ENCODE results near the gene THADA. TPM values are rescaled to one million over a fixed set of nuclear protein-coding genes. Genes with fewer than 3 reads are reported as not detected.
A peak's percentile ranks its signal among the peaks of the same experiment; 100 is the strongest.

THADA gene
- total and polyA plus RNA-seq, 8 donors = 32.9 to 42.7 (median 37.2) TPM

- ATAC-seq (peak; percentile 69), DNase-seq (peak in 2 of 4 donors; percentile 52 to 61)
- Histone ChIP-seq H3K9me3 (no peaks in the 10 kb centered on the region), H3K36me3 (no peaks in the 10 kb centered on the region), H3K27me3 (no peaks in the 10 kb centered on the region), H3K27ac (peak overlapping the region; percentile 47 to 67), H3K4me3 (no peak overlapping the region), H3K4me1 (peaks cover 12 to 50% of the 10 kb centered on the region in 2 donors)
- TF ChIP-seq, protein P1, sequence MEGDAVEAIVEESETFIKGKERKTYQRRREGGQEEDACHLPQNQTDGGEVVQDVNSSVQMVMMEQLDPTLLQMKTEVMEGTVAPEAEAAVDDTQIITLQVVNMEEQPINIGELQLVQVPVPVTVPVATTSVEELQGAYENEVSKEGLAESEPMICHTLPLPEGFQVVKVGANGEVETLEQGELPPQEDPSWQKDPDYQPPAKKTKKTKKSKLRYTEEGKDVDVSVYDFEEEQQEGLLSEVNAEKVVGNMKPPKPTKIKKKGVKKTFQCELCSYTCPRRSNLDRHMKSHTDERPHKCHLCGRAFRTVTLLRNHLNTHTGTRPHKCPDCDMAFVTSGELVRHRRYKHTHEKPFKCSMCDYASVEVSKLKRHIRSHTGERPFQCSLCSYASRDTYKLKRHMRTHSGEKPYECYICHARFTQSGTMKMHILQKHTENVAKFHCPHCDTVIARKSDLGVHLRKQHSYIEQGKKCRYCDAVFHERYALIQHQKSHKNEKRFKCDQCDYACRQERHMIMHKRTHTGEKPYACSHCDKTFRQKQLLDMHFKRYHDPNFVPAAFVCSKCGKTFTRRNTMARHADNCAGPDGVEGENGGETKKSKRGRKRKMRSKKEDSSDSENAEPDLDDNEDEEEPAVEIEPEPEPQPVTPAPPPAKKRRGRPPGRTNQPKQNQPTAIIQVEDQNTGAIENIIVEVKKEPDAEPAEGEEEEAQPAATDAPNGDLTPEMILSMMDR (IDR thresholded peaks at IDR 0.05) = no peak
- intact Hi-C loops (cut with DNase I) = no loop called here
Observed at GRCh38 chr2:43269706-43270105, 326.1 kb downstream of the THADA start.

GRCh38 chr2:43269074-43269572 is 326.7 kb downstream of the THADA start:
- Histone ChIP-seq H3K27me3 (no peaks in the 10 kb centered on the region), H3K4me3 (no peak overlapping the region), H3K4me1 (peaks cover 12 to 49% of the 10 kb centered on the region in 2 donors), H3K36me3 (no peaks in the 10 kb centered on the region), H3K9me3 (no peaks in the 10 kb centered on the region), H3K27ac (peak overlapping the region; percentile 47 to 67)
- peak in 2 of 4 donors; percentile 48 to 84 for DNase-seq
- TF ChIP-seq, protein P1 (IDR thresholded peaks at IDR 0.05) = no peak
- intact Hi-C loops (cut with DNase I) = no loop called here
- ATAC-seq = peak; percentile 80

GRCh38 chr2:43268066-43268953 is 327.5 kb downstream of the THADA start:
- TF ChIP-seq, protein P1 (IDR thresholded peaks at IDR 0.05) = no peak
- H3K4me1 ChIP-seq = peaks cover 12 to 45% of the 10 kb centered on the region in 2 donors
- no peak for ATAC-seq

DNA sequence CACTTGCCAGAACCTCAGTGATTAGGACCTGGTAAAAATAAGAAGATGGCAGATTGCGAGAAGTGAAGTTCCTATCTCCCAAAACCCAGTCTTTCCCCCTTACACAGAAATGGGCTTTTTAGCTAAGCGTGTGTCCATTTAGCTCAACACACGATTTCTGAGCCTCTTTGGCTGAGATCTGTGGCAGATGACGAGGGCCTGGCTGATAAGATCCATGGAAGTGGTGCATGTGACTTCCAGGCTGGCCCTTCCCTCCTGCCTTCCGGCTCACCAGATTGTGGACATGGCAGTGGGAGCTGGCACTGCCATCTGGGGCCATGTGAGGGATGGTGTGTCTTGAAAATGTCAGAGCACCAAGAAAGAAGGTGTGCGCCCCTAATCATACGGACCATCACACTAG is 328.5 kb downstream of the THADA start:
- DNase-seq (peak in 2 of 4 donors; percentile 36 to 62), ATAC-seq (no peak)
- Histone ChIP-seq H3K27me3 (no peaks in the 10 kb centered on the region), H3K27ac (no peak overlapping the region), H3K4me3 (no peak overlapping the region), H3K36me3 (no peaks in the 10 kb centered on the region), H3K4me1 (peaks cover 12 to 45% of the 10 kb centered on the region in 2 donors), H3K9me3 (no peaks in the 10 kb centered on the region)
- intact Hi-C loops (cut with DNase I) = no loop called here
- TF ChIP-seq, protein P1 (IDR thresholded peaks at IDR 0.05) = no peak

More at GRCh38 chr2:43268066-43268953, 327.5 kb downstream of the THADA start:
- intact Hi-C loops (cut with DNase I) = no loop called here
- Histone ChIP-seq H3K9me3 (no peaks in the 10 kb centered on the region), H3K4me3 (no peak overlapping the region), H3K27me3 (no peaks in the 10 kb centered on the region), H3K27ac (peak overlapping the region; percentile 47 to 67), H3K36me3 (no peaks in the 10 kb centered on the region)
- DNase-seq = no peak

- H3K4me1 ChIP-seq = peaks cover 12 to 45% of the 10 kb centered on the region in 2 donors
- H3K27ac ChIP-seq = no peak overlapping the region
- H3K27me3 ChIP-seq = no peaks in the 10 kb centered on the region
- H3K36me3 ChIP-seq = no peaks in the 10 kb centered on the region
- TF ChIP-seq, protein P1 (IDR thresholded peaks at IDR 0.05) = no peak
- H3K4me3 ChIP-seq = no peak overlapping the region
- ATAC-seq (peak; percentile 45), DNase-seq (peak; percentile 79 to 84 (median 82))
- intact Hi-C loops (cut with DNase I) = no loop called here
- H3K9me3 ChIP-seq = no peaks in the 10 kb centered on the region
Observed at GRCh38 chr2:43266711-43267111, 329.1 kb downstream of the THADA start.
